ENCODE results near the gene PHACTR1. TPM values are rescaled to one million over a fixed set of nuclear protein-coding genes. Genes with fewer than 3 reads are reported as not detected.
A peak's percentile ranks its signal among the peaks of the same experiment; 100 is the strongest.

PHACTR1 gene
- total and polyA plus RNA-seq, 9 of the 15 experiments (the other 6 are each of a cell fraction or from before 2014, with no cell fraction given) = 11.5 to 32.6 (median 22.0) TPM

DNA sequence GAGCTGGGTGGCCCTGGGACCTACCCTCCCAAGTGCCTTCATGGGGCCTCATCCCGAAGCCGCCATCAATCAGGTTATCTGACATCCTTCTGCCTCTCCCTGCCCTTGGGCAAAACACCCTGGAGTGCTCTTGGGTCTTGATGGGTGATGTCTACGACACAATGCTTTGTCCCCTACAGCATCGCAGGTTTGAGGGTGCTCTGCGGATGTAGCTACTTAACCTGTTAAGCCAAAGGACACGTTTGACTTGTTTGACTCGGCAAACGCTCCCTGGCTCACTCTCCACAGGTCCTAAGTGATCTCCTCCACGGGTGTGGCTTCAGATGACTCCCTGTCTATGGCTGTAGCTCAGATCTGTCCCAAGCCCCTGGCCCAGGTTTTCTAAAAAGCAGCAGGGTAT, 576.2 kb downstream of the PHACTR1 start:
- ATAC-seq (no peak), FAIRE-seq (no peak), DNase-seq (ENCODE audit: extremely low read depth in 1 of 4, low spot score in 3 of 4) (no peak)
- H3K4me2 ChIP-seq (ENCODE audit: insufficient read depth, low read length) = no peak overlapping the region
- H3K4me3 ChIP-seq = no peak overlapping the region
- intact Hi-C loops (cut with micrococcal nuclease) (no loop called here), in situ Hi-C loops (cut with MboI) (no loop called here)
- H3K9me3 ChIP-seq (replicated peaks; ENCODE audit: control insufficient read depth, insufficient read depth, low read depth, low read length) = peaks cover 4% of the 10 kb centered on the region
- BruUV-seq (replicated peaks) = no TSS peak
- H3K4me1 ChIP-seq (replicated peaks in 1 of 2; ENCODE audit: control insufficient read depth in 2 of 2, insufficient read depth in 2 of 2, low read length in 2 of 2) = peaks cover 7 to 11% of the 10 kb centered on the region in 2 experiments; a peak in 3 of 5 replicates
- no peaks in the 10 kb centered on the region for H3K9me1 ChIP-seq (ENCODE audit: control insufficient read depth, insufficient read depth, low read length)
- POLR2A ChIA-PET = interaction anchor here (1.0 kb wide), 2 partner anchors 10 to 18 kb away, joined by 3 to 4 read pairs; no protein-coding TSS in a partner anchor
- H3K9ac ChIP-seq (ENCODE audit: insufficient read depth in 1 of 2, low read depth in 2 of 2, low read length in 2 of 2) = peak overlapping the region in 1 of 2 experiments; percentile 57; a peak in 1 of 4 replicates
- H3K27ac ChIP-seq (ENCODE audit: extremely low read depth, low read depth, low read length) = no peak overlapping the region
- H3K79me2 ChIP-seq (ENCODE audit: control insufficient read depth, insufficient read depth, low read length) = no peaks in the 10 kb centered on the region
- 81% methylated on average over 9 of the region's 9 CpGs for WGBS (ENCODE audit: insufficient coverage, low coverage, missing lambda C conversion rate)
- no peaks in the 10 kb centered on the region for H3K27me3 ChIP-seq (ENCODE audit: control insufficient read depth in 2 of 2, insufficient read depth in 2 of 2, low read length in 2 of 2)
- H3K36me3 ChIP-seq (ENCODE audit: control insufficient read depth, insufficient read depth, low read length) = peaks cover 46% of the 10 kb centered on the region
- no peaks in the 10 kb centered on the region for H4K20me1 ChIP-seq (replicated peaks; ENCODE audit: control insufficient read depth, insufficient read depth, low read length)
- no peak overlapping the region for H2AFZ ChIP-seq (ENCODE audit: low read depth, low read length)
- TF ChIP-seq MYNN (IDR thresholded peaks at IDR 0.05) (no peak), MYNN (CRISPR knock-in tag; IDR thresholded peaks at IDR 0.05) (0 out of 2 replicates have a peak, but pooled peaks have one; percentile 11), SRSF3 (IDR thresholded peaks at IDR 0.05; ENCODE audit: insufficient read depth, low read length) (no peak)
- TF ChIP-seq, protein P1, sequence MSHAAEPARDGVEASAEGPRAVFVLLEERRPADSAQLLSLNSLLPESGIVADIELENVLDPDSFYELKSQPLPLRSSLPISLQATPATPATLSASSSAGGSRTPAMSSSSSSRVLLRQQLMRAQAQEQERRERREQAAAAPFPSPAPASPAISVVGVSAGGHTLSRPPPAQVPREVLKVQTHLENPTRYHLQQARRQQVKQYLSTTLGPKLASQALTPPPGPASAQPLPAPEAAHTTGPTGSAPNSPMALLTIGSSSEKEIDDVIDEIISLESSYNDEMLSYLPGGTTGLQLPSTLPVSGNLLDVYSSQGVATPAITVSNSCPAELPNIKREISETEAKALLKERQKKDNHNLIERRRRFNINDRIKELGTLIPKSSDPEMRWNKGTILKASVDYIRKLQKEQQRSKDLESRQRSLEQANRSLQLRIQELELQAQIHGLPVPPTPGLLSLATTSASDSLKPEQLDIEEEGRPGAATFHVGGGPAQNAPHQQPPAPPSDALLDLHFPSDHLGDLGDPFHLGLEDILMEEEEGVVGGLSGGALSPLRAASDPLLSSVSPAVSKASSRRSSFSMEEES (CRISPR knock-in tag; IDR thresholded peaks at IDR 0.05) = no peak
- CTCF ChIA-PET (ENCODE audit: low intra/inter-chr PET ratio) = no interaction called here
